Large intestine (tissue), 3 donors: ENCODE measurements around the gene DAAM1. TPM values are rescaled to one million over a fixed set of nuclear protein-coding genes. Genes with fewer than 3 reads are reported as not detected.

ENCODE experiments used
- DNase-seq, 2 donors: peaks; one replicate each; pipeline versions ENCODE4 v3.0.0 to v3.0.0-alpha.2; 2013
- H3K27ac ChIP-seq: one replicate; pipeline ENCODE4 v1.5.1; 2013; ENCODE audit warnings: low read length
- H3K27me3 ChIP-seq: 2 replicates; pipeline ENCODE4 v1.6.1; 2013; ENCODE audit warnings: low read length; ENCODE audit not compliant: control insufficient read depth, insufficient read depth
- H3K36me3 ChIP-seq: 2 replicates; pipeline ENCODE4 v1.6.1; 2013; ENCODE audit warnings: low read length; ENCODE audit not compliant: control insufficient read depth, insufficient read depth
- H3K4me1 ChIP-seq: one replicate; pipeline ENCODE4 v1.6.1; 2013; ENCODE audit warnings: low read length; ENCODE audit not compliant: control insufficient read depth, insufficient read depth
- H3K4me3 ChIP-seq: one replicate; pipeline ENCODE4 v1.5.1; 2013; ENCODE audit warnings: low read length
- H3K9me3 ChIP-seq: one replicate; pipeline ENCODE4 v1.6.1; 2013; ENCODE audit warnings: mild to moderate bottlenecking, low read depth, low read length, moderate library complexity; ENCODE audit not compliant: control insufficient read depth
- WGBS: methylation state at CpG from one replicate; pipeline ENCODE4 v1.1.5; 2013; ENCODE audit warnings: low lambda C conversion rate; ENCODE audit not compliant: insufficient coverage; 5-methylcytosine and 5-hydroxymethylcytosine counted together
- polyA plus RNA-seq: library from polyadenylated mRNA; unstranded; fragments of 120-200 nt; gene quantifications from one replicate; pipeline ENCODE4 v1.2.1, GENCODE V29; 2013

Gene DAAM1
- polyA plus RNA-seq, 1 donor = 37.9 TPM

- H3K9me3 ChIP-seq = no peaks in the 10 kb centered on the region
- no peaks in the 10 kb centered on the region for H3K27me3 ChIP-seq
- H3K4me1 ChIP-seq = peaks cover 18% of the 10 kb centered on the region
- H3K27ac ChIP-seq = no peak overlapping the region
- no peaks in the 10 kb centered on the region for H3K36me3 ChIP-seq
- no peak overlapping the region for H3K4me3 ChIP-seq
- DNase-seq = no peak
Observed at GRCh38 chr14:59308086-59308485, 119.6 kb downstream of the DAAM1 start.

GRCh38 chr14:59308673-59309072, 120.2 kb downstream of the DAAM1 start:
- H3K4me3 ChIP-seq = no peak overlapping the region
- WGBS = no CpG with 5 or more reads among the region's 1 CpG
- H3K27me3 ChIP-seq = no peaks in the 10 kb centered on the region
- no peak for DNase-seq
- no peaks in the 10 kb centered on the region for H3K9me3 ChIP-seq
- H3K27ac ChIP-seq = no peak overlapping the region
- H3K4me1 ChIP-seq = peaks cover 23% of the 10 kb centered on the region
- H3K36me3 ChIP-seq = no peaks in the 10 kb centered on the region

GRCh38 chr14:59309291-59309900, 120.9 kb downstream of the DAAM1 start:
- Histone ChIP-seq H3K4me1 (peaks cover 30% of the 10 kb centered on the region), H3K27ac (no peak overlapping the region)

GRCh38 chr14:59310633-59311032, 122.2 kb downstream of the DAAM1 start:
- Histone ChIP-seq H3K27ac (peak overlapping the region; percentile 59), H3K27me3 (no peaks in the 10 kb centered on the region), H3K4me3 (no peak overlapping the region), H3K4me1 (peaks cover 38% of the 10 kb centered on the region), H3K36me3 (no peaks in the 10 kb centered on the region), H3K9me3 (no peaks in the 10 kb centered on the region)
- 20% methylated on average over 1 of the region's 3 CpGs for WGBS
- peak in 1 of 2 donors; percentile 61 for DNase-seq

More at GRCh38 chr14:59309291-59309900, 120.9 kb downstream of the DAAM1 start:
- no peaks in the 10 kb centered on the region for H3K36me3 ChIP-seq
- 83% methylated on average over 1 of the region's 7 CpGs for WGBS
- no peaks in the 10 kb centered on the region for H3K27me3 ChIP-seq
- DNase-seq = no peak
- H3K4me3 ChIP-seq = no peak overlapping the region
- H3K9me3 ChIP-seq = no peaks in the 10 kb centered on the region

- Histone ChIP-seq H3K4me1 (peaks cover 35% of the 10 kb centered on the region), H3K36me3 (no peaks in the 10 kb centered on the region), H3K27ac (no peak overlapping the region), H3K9me3 (no peaks in the 10 kb centered on the region), H3K27me3 (no peaks in the 10 kb centered on the region), H3K4me3 (no peak overlapping the region)
- WGBS = no CpG with 5 or more reads among the region's 3 CpGs
- no peak for DNase-seq
Observed at GRCh38 chr14:59311723-59312122, 123.3 kb downstream of the DAAM1 start.

- no peaks in the 10 kb centered on the region for H3K9me3 ChIP-seq
- DNase-seq = no peak
- no peaks in the 10 kb centered on the region for H3K27me3 ChIP-seq
- no peak overlapping the region for H3K27ac ChIP-seq
- 75% methylated on average over 3 of the region's 3 CpGs for WGBS
- no peaks in the 10 kb centered on the region for H3K36me3 ChIP-seq
- H3K4me1 ChIP-seq = peaks cover 40% of the 10 kb centered on the region
- no peak overlapping the region for H3K4me3 ChIP-seq
Observed at GRCh38 chr14:59313144-59313651, 124.7 kb downstream of the DAAM1 start.

- Histone ChIP-seq H3K4me1 (peaks cover 40% of the 10 kb centered on the region), H3K27me3 (no peaks in the 10 kb centered on the region), H3K27ac (peak overlapping the region; percentile 30), H3K36me3 (no peaks in the 10 kb centered on the region), H3K9me3 (no peaks in the 10 kb centered on the region), H3K4me3 (no peak overlapping the region)
- no peak for DNase-seq
- 33% methylated on average over 1 of the region's 3 CpGs for WGBS
Observed at GRCh38 chr14:59313658-59314608, 125.5 kb downstream of the DAAM1 start.

- 20% methylated on average over 1 of the region's 5 CpGs for WGBS
- H3K4me3 ChIP-seq = no peak overlapping the region
- peaks cover 40% of the 10 kb centered on the region for H3K4me1 ChIP-seq
- peak in 1 of 2 donors; percentile 66 for DNase-seq
- no peaks in the 10 kb centered on the region for H3K36me3 ChIP-seq
- H3K9me3 ChIP-seq = no peaks in the 10 kb centered on the region
- no peaks in the 10 kb centered on the region for H3K27me3 ChIP-seq
- H3K27ac ChIP-seq = peak overlapping the region; percentile 30
Observed at GRCh38 chr14:59314953-59315599, 126.6 kb downstream of the DAAM1 start.

GRCh38 chr14:59316151-59316830, 127.8 kb downstream of the DAAM1 start:
- no peak for DNase-seq
- WGBS = no CpG with 5 or more reads among the region's 1 CpG
- Histone ChIP-seq H3K27me3 (no peaks in the 10 kb centered on the region), H3K4me3 (no peak overlapping the region), H3K9me3 (no peaks in the 10 kb centered on the region), H3K4me1 (peaks cover 37% of the 10 kb centered on the region), H3K36me3 (no peaks in the 10 kb centered on the region), H3K27ac (no peak overlapping the region)

- no peak for DNase-seq
- H3K36me3 ChIP-seq = no peaks in the 10 kb centered on the region
- H3K27me3 ChIP-seq = no peaks in the 10 kb centered on the region
- WGBS = no CpG with 5 or more reads among the region's 2 CpGs
- H3K4me1 ChIP-seq = peaks cover 37% of the 10 kb centered on the region
- no peak overlapping the region for H3K27ac ChIP-seq
- H3K4me3 ChIP-seq = no peak overlapping the region
- no peaks in the 10 kb centered on the region for H3K9me3 ChIP-seq
Observed at GRCh38 chr14:59317346-59317745, 128.9 kb downstream of the DAAM1 start.
